Activated CD8-positive, alpha-beta memory T cell treated with anti-CD3 and anti-CD28 coated beads, Interleukin-2, amount 50 U/mL, for 24 hours (primary cell): ENCODE results near the gene SPAG16.

Source experiments
- DNase-seq: peaks from one replicate; pipeline ENCODE4 v3.0.0-alpha.2; 2020; ENCODE audit errors: extremely low read depth

The SPAG16 gene

GRCh38 chr2:214379227-214379626, 1095.0 kb downstream of the SPAG16 start:
- no peak for DNase-seq

GRCh38 chr2:214380681-214381080, 1096.4 kb downstream of the SPAG16 start:
- no peak for DNase-seq

GRCh38 chr2:214382229-214382628, 1098.0 kb downstream of the SPAG16 start:
- DNase-seq: no peak

GRCh38 chr2:214386720-214387119, 1102.5 kb downstream of the SPAG16 start:
- DNase-seq: no peak

GRCh38 chr2:214389334-214389733, 1105.1 kb downstream of the SPAG16 start:
- DNase-seq: no peak

- no peak for DNase-seq
Observed at GRCh38 chr2:214393796-214394195, 1109.5 kb downstream of the SPAG16 start.

GRCh38 chr2:214395040-214395439, 1110.8 kb downstream of the SPAG16 start:
- no peak for DNase-seq

GRCh38 chr2:214401580-214401979, 1117.3 kb downstream of the SPAG16 start:
- no peak for DNase-seq

GRCh38 chr2:214410128-214410775, 1126.0 kb downstream of the SPAG16 start:
- no peak for DNase-seq

GRCh38 chr2:214410918-214411554, 1126.8 kb downstream of the SPAG16 start, which contains the start of gene VWC2L:
Gene VWC2L, plus strand, starts transcription at chr2:214411054. Its CDS starts 3,140 bp downstream, at chr2:214414194.
- DNase-seq: no peak

GRCh38 chr2:214412679-214413078, 1128.4 kb downstream of the SPAG16 start:
- no peak for DNase-seq

- DNase-seq: no peak
Observed at GRCh38 chr2:214436470-214436869, 1152.2 kb downstream of the SPAG16 start.

- DNase-seq: no peak
Observed at GRCh38 chr2:214450118-214450894, 1166.0 kb downstream of the SPAG16 start.

GRCh38 chr2:214451516-214452275, 1167.4 kb downstream of the SPAG16 start:
- no peak for DNase-seq
